ENCODE data around the gene RAB11FIP4. TPM values are rescaled to one million over a fixed set of nuclear protein-coding genes. Genes with fewer than 3 reads are reported as not detected.
"Not testable (repeated sequence)": the region's sequence is repeated elsewhere in the genome, so short reads cannot be mapped to it uniquely, and the experiment has no call there.

The RAB11FIP4 gene
- total and polyA plus RNA-seq, 2 donors (not counting 1 experiment from before 2014, with no cell fraction given): 17.0 to 70.5 TPM

- no peak overlapping the region for H3K4me3 Mint-ChIP-seq
- ChIA-PET CTCF (interaction anchor here (0.9 to 14.6 kb wide), 12 partner anchors 9 to 405 kb away, joined by 3 to 460 read pairs (median 8); no protein-coding TSS in a partner anchor), POLR2A (interaction anchor here (1.3 kb wide), 1 partner anchor 85 kb away, joined by 3 read pairs; no protein-coding TSS in a partner anchor)
- Histone ChIP-seq H3K9ac (ENCODE audit: low read length) (no peak overlapping the region), H2AFZ (ENCODE audit: insufficient read depth, low read depth, low read length, poor library complexity, severe bottlenecking) (no peak overlapping the region), H3K4me1 (ENCODE audit: control insufficient read depth in 2 of 2, insufficient read depth in 2 of 2, low read length in 2 of 2) (peaks cover 3 to 5% of the 10 kb centered on the region in 2 donors), H3K4me2 (replicated peaks; ENCODE audit: low read depth, low read length, poor library complexity, severe bottlenecking) (no peak overlapping the region), H3K27me3 (replicated peaks in 1 of 4; ENCODE audit: control extremely low read depth in 1 of 4, control insufficient read depth in 3 of 4, insufficient read depth in 4 of 4, low read length in 3 of 4) (no peaks in the 10 kb centered on the region), H3K27ac (ENCODE audit: low read length in 2 of 2) (no peak overlapping the region), H3K79me2 (ENCODE audit: control insufficient read depth, insufficient read depth, low read length) (no peaks in the 10 kb centered on the region), H3K4me3 (ENCODE audit: control extremely low read depth in 1 of 5, extremely low read depth in 1 of 5, insufficient read depth in 1 of 5, low read depth in 2 of 5, low read length in 4 of 5) (no peak overlapping the region), H3K36me3 (replicated peaks in 1 of 2; ENCODE audit: control extremely low read depth in 1 of 2, control insufficient read depth in 1 of 2, extremely low read depth in 1 of 2, insufficient read depth in 2 of 2, low read length in 1 of 2) (no peaks in the 10 kb centered on the region), H3K9me3 (ENCODE audit: control extremely low read depth in 1 of 3, control insufficient read depth in 2 of 3, insufficient read depth in 1 of 3, low read length in 2 of 3) (no peaks in the 10 kb centered on the region), H4K20me1 (ENCODE audit: control insufficient read depth, insufficient read depth, low read length, poor library complexity, severe bottlenecking) (no peaks in the 10 kb centered on the region)
- WGBS (ENCODE audit: insufficient coverage): no CpG with 5 or more reads among the region's 4 CpGs
- no peaks in the 10 kb centered on the region for H3K9me3 Mint-ChIP-seq (ENCODE audit: insufficient read depth)
- peaks cover 2% of the 10 kb centered on the region for H3K4me1 Mint-ChIP-seq
- intact Hi-C loops (cut with micrococcal nuclease): loop anchor here (5.0 kb wide), 1 partner anchor 38 kb away; no protein-coding TSS in a partner anchor
- TF ChIP-seq EZH2 (IDR thresholded peaks at IDR 0.05; ENCODE audit: borderline replicate concordance, insufficient read depth, low read depth, low read length, poor library complexity, severe bottlenecking): no peak
- TF ChIP-seq CTCF (IDR thresholded peaks at IDR 0.05): no peak
- no peaks in the 10 kb centered on the region for H3K27me3 Mint-ChIP-seq
- no peak for DNase-seq
- no peak for ATAC-seq (ENCODE audit: low read depth)
- no peak overlapping the region for H3K27ac Mint-ChIP-seq
Observed at GRCh38 chr17:31439716-31440115, 48.2 kb downstream of the RAB11FIP4 start.

- no peak overlapping the region for H3K27ac ChIP-seq (ENCODE audit: low read length in 2 of 2)
- H2AFZ ChIP-seq (ENCODE audit: insufficient read depth, low read depth, low read length, poor library complexity, severe bottlenecking): no peak overlapping the region
- no peak overlapping the region for H3K4me2 ChIP-seq (replicated peaks; ENCODE audit: low read depth, low read length, poor library complexity, severe bottlenecking)
- no peaks in the 10 kb centered on the region for H3K36me3 ChIP-seq (replicated peaks in 1 of 2; ENCODE audit: control extremely low read depth in 1 of 2, control insufficient read depth in 1 of 2, extremely low read depth in 1 of 2, insufficient read depth in 2 of 2, low read length in 1 of 2)
- no peaks in the 10 kb centered on the region for H3K27me3 Mint-ChIP-seq
- ChIA-PET POLR2A (no interaction called here), CTCF (interaction anchor here (14.6 kb wide), 1 partner anchor 83 kb away, joined by 460 read pairs; no protein-coding TSS in a partner anchor)
- peaks cover 2% of the 10 kb centered on the region for H3K4me1 Mint-ChIP-seq
- H3K9me3 Mint-ChIP-seq (ENCODE audit: insufficient read depth): no peaks in the 10 kb centered on the region
- H3K27ac Mint-ChIP-seq: no peak overlapping the region
- no peaks in the 10 kb centered on the region for H3K9me3 ChIP-seq (ENCODE audit: control extremely low read depth in 1 of 3, control insufficient read depth in 2 of 3, insufficient read depth in 1 of 3, low read length in 2 of 3)
- DNase-seq: no peak
- no peaks in the 10 kb centered on the region for H3K79me2 ChIP-seq (ENCODE audit: control insufficient read depth, insufficient read depth, low read length)
- H3K4me3 ChIP-seq (ENCODE audit: control extremely low read depth in 1 of 5, extremely low read depth in 1 of 5, insufficient read depth in 1 of 5, low read depth in 2 of 5, low read length in 4 of 5): no peak overlapping the region
- H3K4me1 ChIP-seq (ENCODE audit: control insufficient read depth in 2 of 2, insufficient read depth in 2 of 2, low read length in 2 of 2): peaks cover 3 to 4% of the 10 kb centered on the region in 2 donors
- no peak for TF ChIP-seq EZH2 (IDR thresholded peaks at IDR 0.05; ENCODE audit: borderline replicate concordance, insufficient read depth, low read depth, low read length, poor library complexity, severe bottlenecking)
- no peak for TF ChIP-seq CTCF (IDR thresholded peaks at IDR 0.05)
- no CpG with 5 or more reads among the region's 5 CpGs for WGBS (ENCODE audit: insufficient coverage)
- ATAC-seq (ENCODE audit: low read depth): no peak
- H3K9ac ChIP-seq (ENCODE audit: low read length): no peak overlapping the region
- no peaks in the 10 kb centered on the region for H3K27me3 ChIP-seq (replicated peaks in 1 of 4; ENCODE audit: control extremely low read depth in 1 of 4, control insufficient read depth in 3 of 4, insufficient read depth in 4 of 4, low read length in 3 of 4)
- intact Hi-C loops (cut with micrococcal nuclease): loop anchor here (5.0 kb wide), 1 partner anchor 35 kb away; no protein-coding TSS in a partner anchor
- no peak overlapping the region for H3K4me3 Mint-ChIP-seq
- H4K20me1 ChIP-seq (ENCODE audit: control insufficient read depth, insufficient read depth, low read length, poor library complexity, severe bottlenecking): no peaks in the 10 kb centered on the region
Observed at GRCh38 chr17:31442276-31442675, 50.8 kb downstream of the RAB11FIP4 start.

- WGBS (ENCODE audit: insufficient coverage): 88% methylated on average over 1 of the region's 5 CpGs
- not testable (repeated sequence) for H3K9me3 Mint-ChIP-seq (ENCODE audit: insufficient read depth); H3K4me2 ChIP-seq (replicated peaks; ENCODE audit: low read depth, low read length, poor library complexity, severe bottlenecking); H3K4me1 Mint-ChIP-seq; H3K36me3 ChIP-seq (replicated peaks in 1 of 2; ENCODE audit: control extremely low read depth in 1 of 2, control insufficient read depth in 1 of 2, extremely low read depth in 1 of 2, insufficient read depth in 2 of 2, low read length in 1 of 2); H3K4me1 ChIP-seq (ENCODE audit: control insufficient read depth in 2 of 2, insufficient read depth in 2 of 2, low read length in 2 of 2); ATAC-seq (ENCODE audit: low read depth); H3K27me3 ChIP-seq (replicated peaks in 1 of 4; ENCODE audit: control extremely low read depth in 1 of 4, control insufficient read depth in 3 of 4, insufficient read depth in 4 of 4, low read length in 3 of 4); H3K27ac Mint-ChIP-seq; H3K9me3 ChIP-seq (ENCODE audit: control extremely low read depth in 1 of 3, control insufficient read depth in 2 of 3, insufficient read depth in 1 of 3, low read length in 2 of 3); H3K4me3 ChIP-seq (ENCODE audit: control extremely low read depth in 1 of 5, extremely low read depth in 1 of 5, insufficient read depth in 1 of 5, low read depth in 2 of 5, low read length in 4 of 5); H3K9ac ChIP-seq (ENCODE audit: low read length); H3K4me3 Mint-ChIP-seq; H3K27ac ChIP-seq (ENCODE audit: low read length in 2 of 2); H4K20me1 ChIP-seq (ENCODE audit: control insufficient read depth, insufficient read depth, low read length, poor library complexity, severe bottlenecking); H3K79me2 ChIP-seq (ENCODE audit: control insufficient read depth, insufficient read depth, low read length); H3K27me3 Mint-ChIP-seq; DNase-seq; H2AFZ ChIP-seq (ENCODE audit: insufficient read depth, low read depth, low read length, poor library complexity, severe bottlenecking)
- ChIA-PET CTCF (interaction anchor here (14.6 kb wide), 1 partner anchor 82 kb away, joined by 460 read pairs; no protein-coding TSS in a partner anchor), POLR2A (interaction anchor here (0.7 kb wide), 1 partner anchor 178 kb away, joined by 3 read pairs; no protein-coding TSS in a partner anchor)
- intact Hi-C loops (cut with micrococcal nuclease): loop anchor here (5.0 kb wide), 1 partner anchor 34 kb away; no protein-coding TSS in a partner anchor
Observed at GRCh38 chr17:31442856-31443255, 51.4 kb downstream of the RAB11FIP4 start.
